ENCODE data around the gene SOX15.
"Not testable (repeated sequence)": the region's sequence is repeated elsewhere in the genome, so short reads cannot be mapped to it uniquely, and the experiment has no call there.

Gene SOX15

DNA sequence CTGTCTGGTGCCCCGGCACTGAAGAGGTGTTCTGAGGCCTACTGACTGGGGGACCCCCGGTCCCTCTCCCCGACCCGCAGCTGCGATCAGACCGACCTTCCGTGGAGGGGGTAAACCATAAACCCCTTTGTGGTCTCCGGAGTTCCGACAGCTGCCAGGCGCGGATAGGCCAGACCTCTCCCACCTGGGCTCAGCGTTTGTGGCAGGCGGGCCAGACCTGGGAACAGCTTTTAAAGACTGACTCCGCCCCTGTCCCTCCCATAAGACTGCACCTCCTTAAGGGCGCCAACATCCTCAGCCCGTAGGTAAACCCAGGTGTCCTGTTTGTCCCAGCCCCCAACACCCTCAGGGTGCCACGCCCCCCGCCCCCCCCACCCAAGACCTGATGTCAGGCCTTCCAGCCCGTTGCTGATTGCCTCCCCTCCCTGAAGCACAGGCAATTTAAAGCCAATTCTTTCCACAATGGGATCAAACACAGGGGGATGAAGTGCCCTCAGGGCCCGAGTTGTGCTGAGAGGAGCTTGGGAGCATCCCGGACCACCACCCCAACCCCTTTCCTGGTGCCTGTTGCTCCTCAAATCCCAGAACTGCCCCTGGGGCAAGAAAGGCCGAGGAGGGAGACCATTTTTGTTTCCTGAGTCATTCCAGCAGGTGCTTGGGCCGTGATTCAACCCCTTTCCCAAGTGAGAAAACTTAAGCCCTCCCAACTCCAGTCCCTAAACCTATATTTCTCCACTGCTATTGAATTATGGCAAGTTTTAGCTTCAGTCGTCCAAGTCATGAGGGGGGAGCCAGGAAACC lies at the start of gene SOX15:
TSS of gene SOX15 (minus strand) at position 204 of the 801 bp plus-strand sequence. CDS start 418 bp downstream, outside the sequence.
- peak; percentile 22 for DNase-seq (ENCODE audit: low spot score)

- DNase-seq (ENCODE audit: low spot score) = peak; percentile 4
Measured at GRCh38 chr17:7636163-7636562, 46.3 kb upstream of the SOX15 start.

- DNase-seq (ENCODE audit: low spot score) = peak; percentile 51
Measured at GRCh38 chr17:7634384-7634783, 44.5 kb upstream of the SOX15 start.

DNA sequence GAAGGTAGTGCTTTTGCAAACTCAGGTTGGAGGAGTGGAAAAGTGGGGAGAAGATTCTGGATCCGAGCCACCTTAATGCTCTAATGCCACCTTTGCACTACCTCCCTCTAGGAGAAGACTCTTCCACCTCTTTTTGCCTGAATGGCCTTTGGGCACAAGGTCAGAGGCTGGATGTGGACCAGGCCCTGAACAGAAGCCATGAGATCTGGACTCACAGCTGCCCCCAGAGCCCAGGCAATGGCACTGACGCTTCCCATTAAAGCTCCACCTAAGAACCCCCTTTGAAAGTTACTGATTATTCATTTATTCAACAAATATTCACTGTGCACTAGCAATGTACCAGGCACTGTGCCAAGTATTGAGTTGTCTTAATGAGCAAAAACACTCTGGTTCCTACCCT lies 43.2 kb upstream of the SOX15 start:
- no peak for DNase-seq (ENCODE audit: low spot score)

DNA sequence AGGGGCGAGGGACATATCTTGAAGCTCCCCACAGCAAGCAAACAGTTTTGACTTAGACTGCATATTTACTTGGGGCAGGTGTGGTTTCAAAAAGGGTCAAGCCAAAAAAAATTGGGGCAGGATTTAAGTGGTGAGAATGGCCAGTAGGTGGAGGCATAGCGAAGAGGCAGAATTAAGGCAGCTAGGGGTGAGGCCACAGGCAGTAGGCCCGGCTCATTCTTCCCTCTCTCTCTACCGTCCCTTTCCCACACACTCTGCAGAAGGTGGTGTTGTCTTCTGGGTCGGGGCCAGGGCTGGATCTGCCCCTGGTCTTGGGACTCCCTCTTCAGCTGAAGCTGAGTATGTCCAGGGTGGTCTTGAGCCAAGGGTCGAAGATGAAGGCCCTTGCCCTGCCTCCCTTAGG lies 42.6 kb upstream of the SOX15 start:
- DNase-seq (ENCODE audit: low spot score) = peak; percentile 84

DNA sequence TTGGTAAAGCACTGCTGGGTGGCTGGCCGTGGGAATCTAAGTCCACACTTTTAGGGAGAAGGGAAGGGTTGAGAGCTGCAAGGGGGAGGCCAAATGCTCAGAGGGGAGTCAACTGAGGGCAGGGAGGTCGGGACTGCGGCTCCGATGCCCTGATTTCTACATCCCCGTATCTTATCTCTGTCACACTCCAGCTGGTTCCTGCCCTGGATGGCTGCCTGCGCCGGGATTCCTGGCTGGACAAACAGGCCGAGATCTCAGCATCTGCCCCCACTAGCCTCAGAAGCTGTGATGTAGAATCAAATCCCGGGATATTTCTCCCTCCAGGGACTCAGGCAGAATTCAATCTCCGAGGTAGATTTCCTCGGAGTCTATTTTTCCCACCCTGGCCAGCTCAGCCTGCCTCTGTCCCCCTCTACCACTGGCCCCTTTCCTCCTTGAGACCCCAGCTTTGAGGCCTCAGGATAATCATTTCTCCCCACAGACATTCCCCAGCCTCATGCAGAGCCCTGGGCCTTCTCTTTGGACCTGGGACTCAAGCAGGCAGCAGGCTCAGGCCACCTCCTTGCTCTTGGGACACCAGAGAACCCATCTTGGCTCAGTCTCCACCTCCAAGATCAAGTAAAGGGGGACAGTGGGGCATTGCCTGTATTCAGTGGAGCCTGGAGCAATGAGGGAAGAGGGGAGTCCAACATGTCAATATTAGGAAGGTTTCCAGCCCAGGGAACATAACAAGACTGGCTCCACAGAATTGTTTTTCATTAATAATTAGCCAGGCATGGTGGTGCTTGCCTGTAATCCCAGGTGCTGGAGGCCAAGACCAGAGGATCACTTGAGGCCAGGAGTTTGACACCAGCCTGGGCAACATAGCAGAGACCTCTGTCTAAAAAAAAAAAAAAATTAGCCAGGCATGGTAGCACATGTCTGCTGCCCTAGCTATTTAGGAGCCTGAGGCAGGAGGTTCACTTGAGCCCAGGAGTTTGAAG lies 41.8 kb upstream of the SOX15 start:
- DNase-seq (ENCODE audit: low spot score) = no peak

- no peak for DNase-seq (ENCODE audit: low spot score)
Measured at GRCh38 chr17:7629939-7630571, 40.2 kb upstream of the SOX15 start, which contains the start of gene SHBG. SHBG (plus strand) TSS chr17:7630135; CDS start chr17:7630173, 38 bp downstream.

- peak; percentile 99 for DNase-seq (ENCODE audit: low spot score)
Measured at GRCh38 chr17:7627250-7628121, 37.6 kb upstream of the SOX15 start, which contains the start of gene SAT2. SAT2 (minus strand) TSS chr17:7627821; CDS start chr17:7627635, 186 bp downstream.

DNA sequence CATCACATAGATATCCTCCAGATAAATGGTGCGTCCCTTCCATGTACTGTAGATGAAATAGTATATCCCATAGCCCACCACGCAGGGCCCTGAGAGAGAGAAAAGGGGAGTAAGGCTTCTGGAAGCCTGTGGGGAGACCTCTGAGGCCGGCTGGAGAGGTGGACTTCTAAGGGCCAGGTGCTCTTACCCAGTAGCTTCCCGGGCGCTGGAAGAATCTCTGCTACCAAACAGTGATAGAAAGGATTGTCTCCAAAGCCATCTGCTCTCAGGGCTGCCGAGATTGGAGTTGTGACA lies 37.0 kb upstream of the SOX15 start:
- DNase-seq (ENCODE audit: low spot score) = peak; percentile 34

GRCh38 chr17:7626307-7626706 lies 36.4 kb upstream of the SOX15 start:
- DNase-seq (ENCODE audit: low spot score) = no peak

GRCh38 chr17:7625749-7626148 lies 35.9 kb upstream of the SOX15 start:
- DNase-seq (ENCODE audit: low spot score) = not testable (repeated sequence)

- no peak for DNase-seq (ENCODE audit: low spot score)
Measured at GRCh38 chr17:7623661-7624060, 33.8 kb upstream of the SOX15 start.

- DNase-seq (ENCODE audit: low spot score) = no peak
Measured at GRCh38 chr17:7620835-7621234, 30.9 kb upstream of the SOX15 start.

GRCh38 chr17:7618608-7619007 lies 28.7 kb upstream of the SOX15 start:
- DNase-seq (ENCODE audit: low spot score) = no peak

- DNase-seq (ENCODE audit: low spot score) = no peak
Measured at GRCh38 chr17:7615265-7615747, 25.4 kb upstream of the SOX15 start.

GRCh38 chr17:7614425-7615264 lies 24.8 kb upstream of the SOX15 start, which contains the start of gene FXR2:
FXR2 (minus strand) TSS chr17:7614897; CDS start chr17:7614532, 365 bp downstream.
- peak; percentile 100 for DNase-seq (ENCODE audit: low spot score)

DNA sequence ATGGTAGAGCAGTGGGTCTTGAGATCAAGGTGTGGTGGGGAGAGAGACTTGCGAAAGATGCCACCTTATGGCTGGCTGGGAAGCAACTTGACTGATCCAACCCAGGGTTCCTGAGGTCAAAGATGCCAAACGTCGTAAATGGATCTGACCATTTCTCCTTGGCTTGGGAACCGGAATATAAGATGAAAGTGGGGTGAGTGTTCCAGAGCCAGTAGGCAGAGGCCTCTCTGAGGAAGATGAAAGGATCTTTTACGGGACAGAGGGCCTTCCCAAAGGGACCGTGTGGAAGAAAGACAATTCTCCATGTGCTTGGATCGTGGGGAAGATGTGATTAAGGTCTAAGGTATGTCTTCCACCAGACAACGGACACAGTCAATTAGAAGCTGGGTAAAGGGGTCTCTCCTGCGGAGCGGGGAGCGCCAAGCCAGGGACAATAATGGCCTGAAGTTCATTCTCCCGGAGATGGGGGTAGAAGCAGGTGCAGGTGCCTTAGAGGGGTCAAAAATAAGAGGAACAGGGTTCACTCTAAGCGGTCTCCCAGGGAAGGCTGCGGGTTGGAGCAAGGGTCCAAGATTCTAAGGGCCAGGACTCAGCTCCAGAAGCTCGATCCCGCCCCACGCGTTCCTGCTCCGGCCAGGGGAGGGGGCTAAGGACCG lies 24.0 kb upstream of the SOX15 start:
- peak; percentile 35 for DNase-seq (ENCODE audit: low spot score)

- no peak for DNase-seq (ENCODE audit: low spot score)
Measured at GRCh38 chr17:7612294-7612640, 22.4 kb upstream of the SOX15 start.

DNA sequence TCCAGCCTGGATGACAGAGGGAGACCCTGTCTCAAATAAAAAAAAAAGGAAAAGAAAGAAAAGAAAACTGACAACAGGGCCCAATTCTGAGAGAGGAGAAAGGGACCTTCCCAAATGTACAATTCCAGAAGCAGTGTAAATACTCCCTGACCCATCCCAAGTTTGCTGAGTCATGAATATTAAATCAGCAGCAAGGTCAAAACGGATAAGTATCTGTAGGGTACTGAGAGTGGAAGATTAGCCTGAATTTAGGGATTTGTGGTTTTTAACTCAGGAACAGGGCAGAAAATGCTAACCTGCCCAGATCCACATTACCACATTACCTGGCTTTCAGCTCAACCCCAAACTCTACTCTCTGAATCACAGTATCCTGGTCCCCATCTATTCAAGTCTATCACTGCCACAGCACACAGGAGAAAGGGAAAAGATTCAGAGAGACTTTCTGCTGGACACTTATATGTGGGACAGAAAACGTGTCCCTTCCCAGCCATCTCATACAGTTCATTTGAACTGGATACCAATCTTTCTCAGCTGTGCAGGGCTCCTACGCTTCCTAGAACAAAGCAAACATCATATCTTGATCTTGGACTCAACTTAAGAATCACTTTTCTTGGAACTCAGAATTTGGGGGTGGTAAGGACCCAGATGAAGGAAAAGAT lies 21.9 kb upstream of the SOX15 start:
- no peak for DNase-seq (ENCODE audit: low spot score)

Measured in AG20443 (cell line).